SK-N-SH (cell line): ENCODE measurements around the gene FLAD1.

Source experiments
- CTCF ChIP-seq: fragments of 200-600 bp; sonication (generic); IDR thresholded peaks from 2 replicates; pipeline ENCODE4 v1.6.1; 2017; ENCODE audit warnings: antibody characterized with exemption, mild to moderate bottlenecking, moderate library complexity
- EZH2phosphoT487 ChIP-seq: fragments of 200-600 bp; sonication (generic); IDR thresholded peaks from 2 replicates; pipeline ENCODE4 v1.6.1; 2017; ENCODE audit warnings: low read depth, mixed run types, mild to moderate bottlenecking, antibody characterized with exemption, moderate library complexity, borderline replicate concordance
- FOXJ3 ChIP-seq: sonication (generic); formaldehyde crosslinking; IDR thresholded peaks from 2 replicates; pipeline ENCODE4 v1.5.1; 2020; ENCODE audit warnings: mild to moderate bottlenecking, missing genetic modification reagents
- FOXM1 ChIP-seq: IDR thresholded peaks from 2 replicates; pipeline ENCODE4 v1.4.0; 2012; ENCODE audit warnings: low read depth, mild to moderate bottlenecking
- GABPA ChIP-seq: IDR thresholded peaks from 2 replicates; pipeline ENCODE4 v1.4.0; 2012; ENCODE audit warnings: low read depth, mild to moderate bottlenecking
- GATA2 ChIP-seq: sonication (generic); formaldehyde crosslinking; IDR thresholded peaks from 2 replicates; pipeline ENCODE4 v1.5.0; 2020; ENCODE audit warnings: mild to moderate bottlenecking, missing genetic modification reagents
- POLR2AphosphoS5 ChIP-seq: IDR thresholded peaks from 2 replicates; pipeline ENCODE4 v1.6.1; 2012; ENCODE audit warnings: low read depth, low read length
- RAD21 ChIP-seq: IDR thresholded peaks from 2 replicates; pipeline ENCODE4 v1.6.1; 2012; ENCODE audit warnings: mild to moderate bottlenecking, low read length
- TAF1 ChIP-seq: IDR thresholded peaks from 2 replicates; pipeline ENCODE4 v1.6.1; 2012; ENCODE audit warnings: low read depth, mild to moderate bottlenecking, low read length, moderate library complexity, borderline replicate concordance
- TEAD4 ChIP-seq: IDR thresholded peaks from 2 replicates; pipeline ENCODE4 v1.4.0; 2012; ENCODE audit warnings: mild to moderate bottlenecking, borderline replicate concordance; ENCODE audit not compliant: insufficient read depth
- YY1 ChIP-seq: IDR thresholded peaks from 2 replicates; pipeline ENCODE4 v1.4.0; 2012; ENCODE audit warnings: low read depth, mild to moderate bottlenecking
- ZBTB33 ChIP-seq: IDR thresholded peaks from 2 replicates; pipeline ENCODE4 v1.4.0; 2012; ENCODE audit warnings: low read depth, borderline replicate concordance

GRCh38 chr1:155038602-155039307 lies 55.6 kb downstream of the FLAD1 start:
- TF ChIP-seq GATA2 (no peak), CTCF (no peak), FOXJ3 (CRISPR knock-in tag) (no peak), ZBTB33 (no peak), FOXM1 (no peak), YY1 (no peak), TAF1 (no peak), POLR2AphosphoS5 (no peak), TEAD4 (no peak), GABPA (no peak), RAD21 (no peak), EZH2phosphoT487 (no peak)
